ENCODE measurements around the gene ITPR2.

Gene ITPR2

GRCh38 chr12:26466726-26467125, 366.3 kb downstream of the ITPR2 start:
- no peak overlapping the region for H3K14ac ChIP-seq (ENCODE audit: low read length)
- no peak overlapping the region for H3K4me2 ChIP-seq (ENCODE audit: low read length)
- no peak overlapping the region for H3K18ac ChIP-seq (ENCODE audit: low read length)
- H2BK5ac ChIP-seq (ENCODE audit: low read depth, low read length, poor library complexity) = no peak overlapping the region
- H3K36me3 ChIP-seq (ENCODE audit: control insufficient read depth in 1 of 2, insufficient read depth in 2 of 2, low read length in 2 of 2) = no peaks in the 10 kb centered on the region
- H3K79me2 ChIP-seq (ENCODE audit: control insufficient read depth, insufficient read depth, low read length, poor library complexity) = no peaks in the 10 kb centered on the region
- no peaks in the 10 kb centered on the region for H3K27me3 ChIP-seq (ENCODE audit: insufficient read depth, low read length)
- H2AK5ac ChIP-seq (ENCODE audit: low read length) = no peak overlapping the region
- no peak overlapping the region for H4K91ac ChIP-seq (ENCODE audit: low read depth, low read length)
- no peak overlapping the region for H3K4me3 ChIP-seq (ENCODE audit: low read depth, low read length)
- no peak overlapping the region for H2BK12ac ChIP-seq (ENCODE audit: low read length)
- WGBS (ENCODE audit: extremely low coverage, insufficient coverage, insufficient read length) = no CpG with 5 or more reads among the region's 2 CpGs
- H3K4me1 ChIP-seq (ENCODE audit: control insufficient read depth in 1 of 2, insufficient read depth in 2 of 2, low read length in 2 of 2) = no peaks in the 10 kb centered on the region
- no peak for DNase-seq
- no peak overlapping the region for H3K9ac ChIP-seq (ENCODE audit: low read length)
- H3K9me3 ChIP-seq (ENCODE audit: insufficient read depth, low read depth, low read length) = no peaks in the 10 kb centered on the region
- no peak overlapping the region for H3K27ac ChIP-seq (ENCODE audit: low read depth, low read length)
- no peak overlapping the region for H4K8ac ChIP-seq (ENCODE audit: low read depth, low read length)
- no peaks in the 10 kb centered on the region for H3K79me1 ChIP-seq (ENCODE audit: low read length)
- H2BK120ac ChIP-seq (ENCODE audit: insufficient read depth, low read length, poor library complexity) = no peak overlapping the region
- no peak overlapping the region for H3K4ac ChIP-seq (ENCODE audit: low read depth, low read length)
- H3K23ac ChIP-seq (ENCODE audit: low read length) = no peak overlapping the region
- H4K12ac ChIP-seq (ENCODE audit: low read depth, low read length) = no peak overlapping the region
- H2AFZ ChIP-seq (ENCODE audit: insufficient read depth, low read length, poor library complexity) = no peak overlapping the region

GRCh38 chr12:26465419-26466097, 367.4 kb downstream of the ITPR2 start:
- H3K79me2 ChIP-seq (ENCODE audit: control insufficient read depth, insufficient read depth, low read length, poor library complexity) = no peaks in the 10 kb centered on the region
- H3K36me3 ChIP-seq (ENCODE audit: control insufficient read depth in 1 of 2, insufficient read depth in 2 of 2, low read length in 2 of 2) = no peaks in the 10 kb centered on the region
- no CpG with 5 or more reads among the region's 6 CpGs for WGBS (ENCODE audit: extremely low coverage, insufficient coverage, insufficient read length)
- H3K9ac ChIP-seq (ENCODE audit: low read length) = no peak overlapping the region
- no peaks in the 10 kb centered on the region for H3K4me1 ChIP-seq (ENCODE audit: control insufficient read depth in 1 of 2, insufficient read depth in 2 of 2, low read length in 2 of 2)
- H3K9me3 ChIP-seq (ENCODE audit: insufficient read depth, low read depth, low read length) = no peaks in the 10 kb centered on the region
- no peak overlapping the region for H2AFZ ChIP-seq (ENCODE audit: insufficient read depth, low read length, poor library complexity)
- no peak overlapping the region for H3K4ac ChIP-seq (ENCODE audit: low read depth, low read length)
- H3K23ac ChIP-seq (ENCODE audit: low read length) = no peak overlapping the region
- H2AK5ac ChIP-seq (ENCODE audit: low read length) = no peak overlapping the region
- H3K27ac ChIP-seq (ENCODE audit: low read depth, low read length) = no peak overlapping the region
- H2BK120ac ChIP-seq (ENCODE audit: insufficient read depth, low read length, poor library complexity) = no peak overlapping the region
- no peaks in the 10 kb centered on the region for H3K79me1 ChIP-seq (ENCODE audit: low read length)
- H4K12ac ChIP-seq (ENCODE audit: low read depth, low read length) = no peak overlapping the region
- no peak overlapping the region for H3K18ac ChIP-seq (ENCODE audit: low read length)
- H3K4me2 ChIP-seq (ENCODE audit: low read length) = no peak overlapping the region
- no peak overlapping the region for H4K8ac ChIP-seq (ENCODE audit: low read depth, low read length)
- no peak overlapping the region for H3K14ac ChIP-seq (ENCODE audit: low read length)
- H3K27me3 ChIP-seq (ENCODE audit: insufficient read depth, low read length) = no peaks in the 10 kb centered on the region
- no peak overlapping the region for H3K4me3 ChIP-seq (ENCODE audit: low read depth, low read length)
- no peak overlapping the region for H2BK12ac ChIP-seq (ENCODE audit: low read length)
- no peak for DNase-seq
- H4K91ac ChIP-seq (ENCODE audit: low read depth, low read length) = no peak overlapping the region
- no peak overlapping the region for H2BK5ac ChIP-seq (ENCODE audit: low read depth, low read length, poor library complexity)

- Histone ChIP-seq H3K79me2 (ENCODE audit: control insufficient read depth, insufficient read depth, low read length, poor library complexity) (no peaks in the 10 kb centered on the region), H3K27me3 (ENCODE audit: insufficient read depth, low read length) (no peaks in the 10 kb centered on the region), H3K4ac (ENCODE audit: low read depth, low read length) (no peak overlapping the region), H2BK5ac (ENCODE audit: low read depth, low read length, poor library complexity) (no peak overlapping the region), H3K36me3 (ENCODE audit: control insufficient read depth in 1 of 2, insufficient read depth in 2 of 2, low read length in 2 of 2) (peaks cover 0 to 2% of the 10 kb centered on the region in 2 experiments), H3K4me1 (ENCODE audit: control insufficient read depth in 1 of 2, insufficient read depth in 2 of 2, low read length in 2 of 2) (no peaks in the 10 kb centered on the region), H3K27ac (ENCODE audit: low read depth, low read length) (no peak overlapping the region), H3K9ac (ENCODE audit: low read length) (no peak overlapping the region), H4K12ac (ENCODE audit: low read depth, low read length) (no peak overlapping the region), H3K79me1 (ENCODE audit: low read length) (no peaks in the 10 kb centered on the region), H4K8ac (ENCODE audit: low read depth, low read length) (no peak overlapping the region), H4K91ac (ENCODE audit: low read depth, low read length) (no peak overlapping the region), H3K4me3 (ENCODE audit: low read depth, low read length) (no peak overlapping the region), H3K9me3 (ENCODE audit: insufficient read depth, low read depth, low read length) (no peaks in the 10 kb centered on the region), H2AFZ (ENCODE audit: insufficient read depth, low read length, poor library complexity) (no peak overlapping the region), H2BK120ac (ENCODE audit: insufficient read depth, low read length, poor library complexity) (no peak overlapping the region), H3K18ac (ENCODE audit: low read length) (no peak overlapping the region), H3K4me2 (ENCODE audit: low read length) (no peak overlapping the region), H2BK12ac (ENCODE audit: low read length) (no peak overlapping the region), H2AK5ac (ENCODE audit: low read length) (no peak overlapping the region), H3K14ac (ENCODE audit: low read length) (no peak overlapping the region), H3K23ac (ENCODE audit: low read length) (no peak overlapping the region)
- no peak for DNase-seq
- WGBS (ENCODE audit: extremely low coverage, insufficient coverage, insufficient read length) = no CpG with 5 or more reads among the region's 1 CpG
Observed at GRCh38 chr12:26461776-26462175, 371.2 kb downstream of the ITPR2 start.

DNA sequence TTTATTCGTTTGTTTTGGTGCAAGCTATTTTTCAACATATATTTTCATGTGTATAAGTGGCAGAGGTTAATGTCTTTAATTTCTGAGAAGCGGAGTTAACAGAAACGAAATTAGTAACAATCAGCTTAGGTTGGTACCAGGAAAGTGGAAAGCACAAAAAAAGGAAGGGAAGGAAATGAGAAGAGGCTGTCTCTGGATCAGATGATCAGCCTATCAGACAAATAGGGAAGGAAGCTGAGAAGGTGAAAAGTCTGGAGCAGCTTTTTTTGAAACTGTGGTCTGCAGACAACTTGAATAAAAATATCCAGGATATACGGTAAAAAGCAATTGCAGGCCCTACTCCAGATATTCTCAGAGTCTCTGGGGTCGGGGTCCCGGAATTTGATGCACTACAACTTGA, 372.6 kb downstream of the ITPR2 start:
- no peak overlapping the region for H2BK120ac ChIP-seq (ENCODE audit: insufficient read depth, low read length, poor library complexity)
- WGBS (ENCODE audit: extremely low coverage, insufficient coverage, insufficient read length) = no CpG with 5 or more reads among the region's 6 CpGs
- H3K4me1 ChIP-seq (ENCODE audit: control insufficient read depth in 1 of 2, insufficient read depth in 2 of 2, low read length in 2 of 2) = no peaks in the 10 kb centered on the region
- H4K91ac ChIP-seq (ENCODE audit: low read depth, low read length) = no peak overlapping the region
- no peaks in the 10 kb centered on the region for H3K27me3 ChIP-seq (ENCODE audit: insufficient read depth, low read length)
- no peaks in the 10 kb centered on the region for H3K79me1 ChIP-seq (ENCODE audit: low read length)
- H3K14ac ChIP-seq (ENCODE audit: low read length) = no peak overlapping the region
- no peak overlapping the region for H4K12ac ChIP-seq (ENCODE audit: low read depth, low read length)
- no peak overlapping the region for H3K9ac ChIP-seq (ENCODE audit: low read length)
- H2AFZ ChIP-seq (ENCODE audit: insufficient read depth, low read length, poor library complexity) = no peak overlapping the region
- DNase-seq = no peak
- no peak overlapping the region for H3K23ac ChIP-seq (ENCODE audit: low read length)
- H3K4ac ChIP-seq (ENCODE audit: low read depth, low read length) = no peak overlapping the region
- H3K4me2 ChIP-seq (ENCODE audit: low read length) = no peak overlapping the region
- no peak overlapping the region for H2AK5ac ChIP-seq (ENCODE audit: low read length)
- no peaks in the 10 kb centered on the region for H3K79me2 ChIP-seq (ENCODE audit: control insufficient read depth, insufficient read depth, low read length, poor library complexity)
- no peak overlapping the region for H2BK5ac ChIP-seq (ENCODE audit: low read depth, low read length, poor library complexity)
- no peak overlapping the region for H4K8ac ChIP-seq (ENCODE audit: low read depth, low read length)
- no peak overlapping the region for H3K18ac ChIP-seq (ENCODE audit: low read length)
- H3K9me3 ChIP-seq (ENCODE audit: insufficient read depth, low read depth, low read length) = no peaks in the 10 kb centered on the region
- peaks cover 0 to 2% of the 10 kb centered on the region in 2 experiments for H3K36me3 ChIP-seq (ENCODE audit: control insufficient read depth in 1 of 2, insufficient read depth in 2 of 2, low read length in 2 of 2)
- no peak overlapping the region for H3K4me3 ChIP-seq (ENCODE audit: low read depth, low read length)
- no peak overlapping the region for H3K27ac ChIP-seq (ENCODE audit: low read depth, low read length)
- H2BK12ac ChIP-seq (ENCODE audit: low read length) = no peak overlapping the region

Measured in trophoblast cell (in vitro differentiated cells and primary cell).